DND-41 (cell line): ENCODE measurements around the gene CASQ2.

ENCODE experiments used
- CTCF ChIP-seq: IDR thresholded peaks from 2 replicates; pipeline ENCODE4 v1.5.1; 2012; ENCODE audit warnings: borderline replicate concordance, low read length, moderate library complexity, mild to moderate bottlenecking; ENCODE audit not compliant: poor library complexity, severe bottlenecking; ENCODE audit errors: extremely low read depth
- EZH2 ChIP-seq: IDR thresholded peaks from 3 replicates; pipeline ENCODE4 v1.6.1; 2012; ENCODE audit warnings: borderline replicate concordance, low read depth, mild to moderate bottlenecking, moderate library complexity, low read length, inconsistent platforms; ENCODE audit not compliant: severe bottlenecking

- TF ChIP-seq CTCF (no peak), EZH2 (no peak)
These were observed 103.0 kb downstream of the CASQ2 start for GRCh38 chr1:115665319-115666096.
